Omental fat pad (tissue), 4 donors: ENCODE measurements around the gene CCDC71. TPM values are rescaled to one million over a fixed set of nuclear protein-coding genes. Genes with fewer than 3 reads are reported as not detected.
A peak's percentile ranks its signal among the peaks of the same experiment; 100 is the strongest.

Experiments
- ATAC-seq: fragments of 150-250 bp; one replicate; pipeline ENCODE4 v1.9.1; 2016; ENCODE audit warnings: mild to moderate bottlenecking, moderate library complexity; ENCODE audit not compliant: low FRiP score
- DNase-seq: peaks from one replicate; pipeline ENCODE4 v3.0.0-alpha.2; 2019; ENCODE audit warnings: low spot score
- total RNA-seq, 4 donors: library from RNA; depleted of rRNA; stranded (reverse); fragments of >200 nt; gene quantifications; one replicate each; pipeline ENCODE4 v1.1.0, GENCODE V29; 2016
- TF ChIP-seq, protein P1 (sequence below), 3 donors: fragments of 450-650 bp; IDR thresholded peaks; one replicate each; pipeline ENCODE4 v1.5.1; 2016 to 2017; ENCODE audit warnings: antibody characterized with exemption in 3 of 3, mild to moderate bottlenecking in 3 of 3, moderate library complexity in 2 of 3

Gene CCDC71
- total RNA-seq, 4 donors from 2014 or later = 20.7 to 29.9 (median 26.8) TPM

DNA sequence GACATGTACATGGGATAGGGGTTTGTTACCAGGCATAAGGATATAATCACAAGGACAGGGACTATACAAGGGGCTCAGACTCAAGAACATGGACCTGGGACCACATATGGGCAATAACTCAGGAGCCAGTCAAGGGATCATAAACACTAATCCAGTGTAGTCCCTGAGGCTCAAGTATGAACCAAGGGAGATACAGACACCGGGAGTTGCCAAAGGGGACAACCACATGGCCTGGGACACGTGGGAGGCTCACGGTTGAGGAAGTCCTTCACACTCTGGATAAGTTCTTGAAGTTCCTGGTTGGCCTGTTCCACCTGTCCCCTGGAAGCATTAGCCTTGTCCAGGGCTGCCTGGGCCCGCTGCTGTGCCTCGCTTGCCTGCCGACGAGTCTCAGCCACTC, 43.7 kb downstream of the CCDC71 start:
- TF ChIP-seq, protein P1, sequence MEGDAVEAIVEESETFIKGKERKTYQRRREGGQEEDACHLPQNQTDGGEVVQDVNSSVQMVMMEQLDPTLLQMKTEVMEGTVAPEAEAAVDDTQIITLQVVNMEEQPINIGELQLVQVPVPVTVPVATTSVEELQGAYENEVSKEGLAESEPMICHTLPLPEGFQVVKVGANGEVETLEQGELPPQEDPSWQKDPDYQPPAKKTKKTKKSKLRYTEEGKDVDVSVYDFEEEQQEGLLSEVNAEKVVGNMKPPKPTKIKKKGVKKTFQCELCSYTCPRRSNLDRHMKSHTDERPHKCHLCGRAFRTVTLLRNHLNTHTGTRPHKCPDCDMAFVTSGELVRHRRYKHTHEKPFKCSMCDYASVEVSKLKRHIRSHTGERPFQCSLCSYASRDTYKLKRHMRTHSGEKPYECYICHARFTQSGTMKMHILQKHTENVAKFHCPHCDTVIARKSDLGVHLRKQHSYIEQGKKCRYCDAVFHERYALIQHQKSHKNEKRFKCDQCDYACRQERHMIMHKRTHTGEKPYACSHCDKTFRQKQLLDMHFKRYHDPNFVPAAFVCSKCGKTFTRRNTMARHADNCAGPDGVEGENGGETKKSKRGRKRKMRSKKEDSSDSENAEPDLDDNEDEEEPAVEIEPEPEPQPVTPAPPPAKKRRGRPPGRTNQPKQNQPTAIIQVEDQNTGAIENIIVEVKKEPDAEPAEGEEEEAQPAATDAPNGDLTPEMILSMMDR (IDR thresholded peaks at IDR 0.05) = no peak
- no peak for DNase-seq
- ATAC-seq = no peak

DNA sequence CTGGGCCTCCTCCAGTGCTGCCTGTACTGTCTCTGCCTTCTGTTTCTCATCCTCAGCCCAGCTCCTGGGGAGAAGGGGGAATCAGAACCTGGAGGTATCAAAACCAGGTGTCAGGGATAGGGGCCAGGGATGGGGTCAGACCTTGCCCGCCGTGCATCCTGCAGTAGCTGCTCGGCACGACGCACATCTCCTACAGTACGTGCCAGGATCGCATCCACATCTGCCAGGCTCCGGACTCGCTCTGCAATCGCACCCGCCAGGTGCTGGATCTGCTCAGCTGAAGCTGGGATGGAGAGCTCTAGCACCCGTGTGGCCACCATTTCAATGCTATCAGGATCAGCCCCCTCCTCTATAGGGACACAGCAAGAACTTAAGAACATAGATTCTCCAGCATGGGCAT, 44.1 kb downstream of the CCDC71 start:
- TF ChIP-seq, protein P1 (IDR thresholded peaks at IDR 0.05) = no peak

DNA sequence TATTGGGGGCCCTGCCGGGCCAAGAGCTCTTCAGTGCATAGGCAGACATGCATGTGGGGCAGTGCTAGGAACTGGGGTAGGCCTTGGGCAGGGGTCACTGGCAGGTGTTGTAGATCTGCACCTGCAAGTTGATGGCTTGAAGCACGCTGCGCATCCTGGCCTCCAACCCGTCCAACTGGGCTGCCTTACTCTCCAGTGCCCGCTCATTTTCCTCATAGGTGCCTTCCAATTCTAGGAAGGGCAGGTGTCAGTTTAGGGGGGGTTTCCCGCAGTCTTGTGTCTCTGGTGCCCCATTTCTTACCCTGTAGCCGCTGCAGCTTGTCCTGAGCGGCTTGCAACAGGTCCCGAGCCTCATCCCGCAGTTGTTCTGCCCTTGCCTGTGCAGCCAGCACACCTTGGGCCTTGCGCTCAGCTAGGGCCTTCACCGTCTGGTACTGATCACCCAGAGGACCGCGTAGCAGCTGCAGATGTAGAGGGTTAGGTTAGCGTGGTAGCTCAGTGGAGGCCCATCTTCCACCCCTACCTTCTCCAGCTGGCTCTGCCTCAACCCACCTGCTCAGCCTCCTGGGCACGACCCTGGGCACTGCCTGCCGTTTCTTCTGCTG, 44.9 kb downstream of the CCDC71 start:
- no peak for DNase-seq
- ATAC-seq = no peak
- TF ChIP-seq, protein P1 (IDR thresholded peaks at IDR 0.05) = no peak

More for the DNA sequence above, 44.1 kb downstream of the CCDC71 start:
- DNase-seq = no peak
- ATAC-seq = no peak

GRCh38 chr3:49120438-49121131, 45.5 kb downstream of the CCDC71 start, which contains the start of gene USP19:
Gene USP19, minus strand, starts transcription at chr3:49120823. Its CDS starts 1,678 bp downstream, at chr3:49119145.
- DNase-seq (peak; percentile 88), ATAC-seq (peak; percentile 89)
- TF ChIP-seq, protein P1 (IDR thresholded peaks at IDR 0.05) = no peak

DNA sequence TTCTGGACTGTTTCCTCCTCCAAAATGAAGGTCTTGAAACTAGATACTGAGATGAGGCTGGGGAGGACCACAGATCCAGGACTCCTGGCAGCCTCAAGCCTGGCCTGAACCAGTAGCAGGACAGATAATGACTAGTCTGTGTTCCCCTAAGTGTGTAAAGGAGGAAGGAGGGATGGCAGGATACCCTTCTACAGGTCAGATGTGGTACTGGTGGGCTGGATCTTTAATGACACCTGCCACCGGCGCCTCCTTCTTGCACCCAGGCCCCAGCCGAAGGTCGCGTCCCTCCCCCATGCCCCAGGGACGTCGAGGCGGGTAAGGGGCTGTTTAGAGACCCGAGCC, 46.1 kb downstream of the CCDC71 start:
- no peak for ATAC-seq
- DNase-seq = no peak
- TF ChIP-seq, protein P1 (IDR thresholded peaks at IDR 0.05) = no peak

DNA sequence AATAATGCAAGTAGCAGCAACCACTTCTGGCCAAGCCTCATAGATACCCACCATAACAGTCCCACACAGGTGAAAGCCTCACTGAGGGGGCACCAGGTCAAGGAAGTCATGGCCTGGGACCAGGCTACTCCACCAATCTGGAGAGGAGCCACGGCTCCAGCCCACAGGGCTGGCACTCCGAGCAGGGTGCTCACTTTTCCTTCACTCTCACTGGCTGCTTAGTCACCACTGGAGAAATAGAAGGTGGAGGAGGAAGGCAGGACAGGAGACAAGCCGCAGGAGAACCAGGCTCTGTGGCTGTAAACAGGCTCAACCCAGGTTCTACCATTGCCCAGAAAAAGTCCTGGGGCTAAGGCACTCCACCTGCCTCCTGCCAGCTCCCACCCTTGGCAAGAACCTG, 46.7 kb downstream of the CCDC71 start:
- ATAC-seq (no peak), DNase-seq (no peak)
- TF ChIP-seq, protein P1 (IDR thresholded peaks at IDR 0.05) = no peak

DNA sequence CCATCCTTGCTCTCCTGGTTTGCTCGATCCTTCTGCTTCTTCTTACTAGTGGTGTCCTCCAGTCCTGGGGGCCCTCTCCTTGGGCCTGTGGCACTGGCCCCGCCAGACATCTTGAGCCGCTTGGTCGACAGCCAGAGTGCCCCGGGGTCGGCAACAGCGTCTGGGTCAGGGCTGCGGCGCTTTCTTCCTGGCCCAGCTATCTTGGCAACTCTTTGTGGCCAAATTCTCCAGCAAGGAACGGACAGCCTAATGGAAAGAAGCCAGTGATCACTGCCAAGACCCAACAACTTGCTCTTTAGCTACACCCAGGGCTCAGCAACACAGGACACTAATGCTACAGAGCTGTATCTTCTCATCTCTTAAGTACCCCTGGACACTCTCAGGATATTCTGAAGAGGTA, 47.1 kb downstream of the CCDC71 start:
- DNase-seq (no peak), ATAC-seq (no peak)
- TF ChIP-seq, protein P1 (IDR thresholded peaks at IDR 0.05) = no peak
